ENCODE results near the gene OSM.

- TF ChIP-seq POLR2A (IDR thresholded peaks at IDR 0.05; ENCODE audit: low read depth, low read length), result no peak
- TF ChIP-seq POLR2AphosphoS5 (IDR thresholded peaks at IDR 0.05; ENCODE audit: low read depth, low read length), result no peak
Observed at GRCh38 chr22:30313527-30314363, 47.1 kb upstream of the OSM start.

All from GM12892 (cell line).